GM23338 (cell line): ENCODE data around the gene MAST4. TPM values are rescaled to one million over a fixed set of nuclear protein-coding genes. Genes with fewer than 3 reads are reported as not detected.

Source experiments
- ATAC-seq: fragments of 200-7000 bp; cut with Tn5 transposase; 3 replicates; pipeline ENCODE4 v1.9.1; 2020
- DNase-seq: peaks from one replicate; pipeline ENCODE4 v3.0.0-alpha.2; 2015; ENCODE audit warnings: low spot score
- H2AFZ ChIP-seq: fragments of 200-600 bp; sonication (generic); 2 replicates; pipeline ENCODE4 v1.8.0; 2016; ENCODE audit warnings: antibody characterized with exemption, mild to moderate bottlenecking, moderate library complexity
- H3F3A ChIP-seq: fragments of 200-600 bp; sonication (generic); replicated peaks from 2 replicates; pipeline ENCODE4 v1.8.0; 2017; ENCODE audit warnings: antibody characterized with exemption, mixed run types, low read depth
- H3K27ac ChIP-seq: fragments of 200-600 bp; sonication (generic); 2 replicates; pipeline ENCODE4 v1.6.1; 2016; ENCODE audit warnings: low read depth
- H3K27me3 ChIP-seq: fragments of 200-600 bp; sonication (generic); 2 replicates; pipeline ENCODE4 v1.8.0; 2016; ENCODE audit warnings: mild to moderate bottlenecking, mixed run types, moderate library complexity; ENCODE audit not compliant: insufficient read depth
- H3K36me3 ChIP-seq: fragments of 200-600 bp; sonication (generic); 2 replicates; pipeline ENCODE4 v1.8.0; 2016; ENCODE audit warnings: mild to moderate bottlenecking; ENCODE audit not compliant: insufficient read depth
- H3K4me1 ChIP-seq: fragments of 200-600 bp; sonication (generic); 2 replicates; pipeline ENCODE4 v1.8.0; 2016; ENCODE audit warnings: mild to moderate bottlenecking, moderate library complexity; ENCODE audit not compliant: insufficient read depth
- H3K4me2 ChIP-seq: fragments of 200-600 bp; sonication (generic); 2 replicates; pipeline ENCODE4 v1.7.1; 2017; ENCODE audit warnings: mixed run types
- H3K4me3 ChIP-seq: fragments of 200-600 bp; sonication (generic); 2 replicates; pipeline ENCODE4 v1.6.1; 2016; ENCODE audit warnings: mixed run types
- H3K79me2 ChIP-seq: fragments of 200-600 bp; sonication (generic); replicated peaks from 2 replicates; pipeline ENCODE4 v1.8.0; 2017; ENCODE audit warnings: mild to moderate bottlenecking; ENCODE audit not compliant: insufficient read depth
- H3K9me2 ChIP-seq: fragments of 200-600 bp; sonication (generic); 2 replicates; pipeline ENCODE4 v1.8.0; 2017; ENCODE audit not compliant: insufficient read depth
- H4K20me1 ChIP-seq: fragments of 200-600 bp; sonication (generic); replicated peaks from 2 replicates; pipeline ENCODE4 v1.8.0; 2017; ENCODE audit warnings: mild to moderate bottlenecking; ENCODE audit not compliant: insufficient read depth
- H3K27ac Mint-ChIP-seq: 2 replicates; pipeline ENCODE4 v1.8.0; 2020; ENCODE audit warnings: inconsistent platforms, mild to moderate bottlenecking, moderate library complexity, mixed read lengths
- H3K27me3 Mint-ChIP-seq: 3 replicates; pipeline ENCODE4 v1.8.0; 2022; ENCODE audit warnings: low read depth, mild to moderate bottlenecking, moderate library complexity, mixed read lengths, inconsistent platforms; ENCODE audit not compliant: insufficient read depth, poor library complexity
- H3K36me3 Mint-ChIP-seq: 3 replicates; pipeline ENCODE4 v1.8.0; 2021; ENCODE audit warnings: low read depth, mild to moderate bottlenecking, inconsistent platforms, moderate library complexity, mixed read lengths
- H3K4me1 Mint-ChIP-seq: 3 replicates; pipeline ENCODE4 v1.8.0; 2020; ENCODE audit warnings: mild to moderate bottlenecking, inconsistent platforms, mixed read lengths
- H3K4me3 Mint-ChIP-seq: 3 replicates; pipeline ENCODE4 v1.8.0; 2021; ENCODE audit warnings: moderate library complexity, mild to moderate bottlenecking, inconsistent platforms, mixed read lengths
- H3K9me3 Mint-ChIP-seq: 3 replicates; pipeline ENCODE4 v1.8.0; 2020; ENCODE audit warnings: moderate library complexity, mild to moderate bottlenecking, inconsistent platforms, mixed read lengths
- JUNB ChIP-seq: IDR thresholded peaks from one replicate; pipeline ENCODE4 v1.6.1; 2016; ENCODE audit warnings: antibody characterized with exemption; ENCODE audit not compliant: unreplicated experiment
- POLR2AphosphoS5 ChIP-seq: IDR thresholded peaks from 2 replicates; pipeline ENCODE4 v1.6.1; 2016; ENCODE audit warnings: antibody characterized with exemption, low read depth
- polyA plus RNA-seq: library from polyadenylated mRNA; unstranded; fragments of >200 nt; fragmentation: Nextera tagmentation; extraction: Ambion mirVana; gene quantifications from 2 replicates; pipeline ENCODE4 v1.2.1, GENCODE V29; 2016
- total RNA-seq: library from RNA; depleted of rRNA; stranded (reverse); fragments of >200 nt; shearing (Covaris generic); gene quantifications from 2 replicates; pipeline ENCODE4 v1.2.3, GENCODE V29; 2014
- TF ChIP-seq, protein P1 (sequence below), 2 experiments: fragments of 200-600 bp in 1 of 2; sonication (generic) in 1 of 2; conservative IDR thresholded peaks; 2 replicates each; pipeline versions ENCODE4 v1.5.1 to v1.6.1; 2016 to 2017; ENCODE audit warnings: antibody characterized with exemption in 2 of 2, low read depth in 2 of 2, mild to moderate bottlenecking in 2 of 2, moderate library complexity in 1 of 2
- TF ChIP-seq, protein P2 (sequence below): fragments of 250-450 bp; sonication (Bioruptor Pico); IDR thresholded peaks from 2 replicates; pipeline ENCODE4 v1.5.0; 2020; ENCODE audit warnings: mild to moderate bottlenecking, moderate library complexity

The MAST4 gene
- total and polyA plus RNA-seq, 2 experiments from 2014 or later: 3.6 to 8.5 TPM

DNA sequence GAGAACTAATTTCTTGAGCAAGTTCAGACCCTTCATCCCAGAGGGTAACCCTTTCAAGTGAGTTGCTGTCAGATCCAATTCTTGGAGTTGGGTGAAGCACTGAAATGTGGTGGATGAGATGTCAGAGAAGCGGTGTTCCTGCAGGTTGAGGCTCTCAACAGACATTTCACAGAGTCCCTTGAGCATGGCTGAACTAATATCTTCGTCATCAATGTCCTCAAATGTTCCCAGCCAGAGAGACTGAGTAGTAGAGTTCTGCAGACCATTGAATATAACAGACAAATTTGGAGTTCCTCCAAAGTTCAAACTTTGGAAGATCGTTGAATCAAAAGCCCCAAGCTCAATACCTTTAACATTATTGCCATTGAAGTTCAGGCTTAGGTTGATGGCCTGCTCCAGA, 587.7 kb downstream of the MAST4 start:
- H3K36me3 Mint-ChIP-seq: no peaks in the 10 kb centered on the region
- TF ChIP-seq, protein P1, sequence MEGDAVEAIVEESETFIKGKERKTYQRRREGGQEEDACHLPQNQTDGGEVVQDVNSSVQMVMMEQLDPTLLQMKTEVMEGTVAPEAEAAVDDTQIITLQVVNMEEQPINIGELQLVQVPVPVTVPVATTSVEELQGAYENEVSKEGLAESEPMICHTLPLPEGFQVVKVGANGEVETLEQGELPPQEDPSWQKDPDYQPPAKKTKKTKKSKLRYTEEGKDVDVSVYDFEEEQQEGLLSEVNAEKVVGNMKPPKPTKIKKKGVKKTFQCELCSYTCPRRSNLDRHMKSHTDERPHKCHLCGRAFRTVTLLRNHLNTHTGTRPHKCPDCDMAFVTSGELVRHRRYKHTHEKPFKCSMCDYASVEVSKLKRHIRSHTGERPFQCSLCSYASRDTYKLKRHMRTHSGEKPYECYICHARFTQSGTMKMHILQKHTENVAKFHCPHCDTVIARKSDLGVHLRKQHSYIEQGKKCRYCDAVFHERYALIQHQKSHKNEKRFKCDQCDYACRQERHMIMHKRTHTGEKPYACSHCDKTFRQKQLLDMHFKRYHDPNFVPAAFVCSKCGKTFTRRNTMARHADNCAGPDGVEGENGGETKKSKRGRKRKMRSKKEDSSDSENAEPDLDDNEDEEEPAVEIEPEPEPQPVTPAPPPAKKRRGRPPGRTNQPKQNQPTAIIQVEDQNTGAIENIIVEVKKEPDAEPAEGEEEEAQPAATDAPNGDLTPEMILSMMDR (conservative IDR thresholded peaks at IDR 0.05; ENCODE audit: low read depth in 2 of 2): no peak
- TF ChIP-seq, protein P2, sequence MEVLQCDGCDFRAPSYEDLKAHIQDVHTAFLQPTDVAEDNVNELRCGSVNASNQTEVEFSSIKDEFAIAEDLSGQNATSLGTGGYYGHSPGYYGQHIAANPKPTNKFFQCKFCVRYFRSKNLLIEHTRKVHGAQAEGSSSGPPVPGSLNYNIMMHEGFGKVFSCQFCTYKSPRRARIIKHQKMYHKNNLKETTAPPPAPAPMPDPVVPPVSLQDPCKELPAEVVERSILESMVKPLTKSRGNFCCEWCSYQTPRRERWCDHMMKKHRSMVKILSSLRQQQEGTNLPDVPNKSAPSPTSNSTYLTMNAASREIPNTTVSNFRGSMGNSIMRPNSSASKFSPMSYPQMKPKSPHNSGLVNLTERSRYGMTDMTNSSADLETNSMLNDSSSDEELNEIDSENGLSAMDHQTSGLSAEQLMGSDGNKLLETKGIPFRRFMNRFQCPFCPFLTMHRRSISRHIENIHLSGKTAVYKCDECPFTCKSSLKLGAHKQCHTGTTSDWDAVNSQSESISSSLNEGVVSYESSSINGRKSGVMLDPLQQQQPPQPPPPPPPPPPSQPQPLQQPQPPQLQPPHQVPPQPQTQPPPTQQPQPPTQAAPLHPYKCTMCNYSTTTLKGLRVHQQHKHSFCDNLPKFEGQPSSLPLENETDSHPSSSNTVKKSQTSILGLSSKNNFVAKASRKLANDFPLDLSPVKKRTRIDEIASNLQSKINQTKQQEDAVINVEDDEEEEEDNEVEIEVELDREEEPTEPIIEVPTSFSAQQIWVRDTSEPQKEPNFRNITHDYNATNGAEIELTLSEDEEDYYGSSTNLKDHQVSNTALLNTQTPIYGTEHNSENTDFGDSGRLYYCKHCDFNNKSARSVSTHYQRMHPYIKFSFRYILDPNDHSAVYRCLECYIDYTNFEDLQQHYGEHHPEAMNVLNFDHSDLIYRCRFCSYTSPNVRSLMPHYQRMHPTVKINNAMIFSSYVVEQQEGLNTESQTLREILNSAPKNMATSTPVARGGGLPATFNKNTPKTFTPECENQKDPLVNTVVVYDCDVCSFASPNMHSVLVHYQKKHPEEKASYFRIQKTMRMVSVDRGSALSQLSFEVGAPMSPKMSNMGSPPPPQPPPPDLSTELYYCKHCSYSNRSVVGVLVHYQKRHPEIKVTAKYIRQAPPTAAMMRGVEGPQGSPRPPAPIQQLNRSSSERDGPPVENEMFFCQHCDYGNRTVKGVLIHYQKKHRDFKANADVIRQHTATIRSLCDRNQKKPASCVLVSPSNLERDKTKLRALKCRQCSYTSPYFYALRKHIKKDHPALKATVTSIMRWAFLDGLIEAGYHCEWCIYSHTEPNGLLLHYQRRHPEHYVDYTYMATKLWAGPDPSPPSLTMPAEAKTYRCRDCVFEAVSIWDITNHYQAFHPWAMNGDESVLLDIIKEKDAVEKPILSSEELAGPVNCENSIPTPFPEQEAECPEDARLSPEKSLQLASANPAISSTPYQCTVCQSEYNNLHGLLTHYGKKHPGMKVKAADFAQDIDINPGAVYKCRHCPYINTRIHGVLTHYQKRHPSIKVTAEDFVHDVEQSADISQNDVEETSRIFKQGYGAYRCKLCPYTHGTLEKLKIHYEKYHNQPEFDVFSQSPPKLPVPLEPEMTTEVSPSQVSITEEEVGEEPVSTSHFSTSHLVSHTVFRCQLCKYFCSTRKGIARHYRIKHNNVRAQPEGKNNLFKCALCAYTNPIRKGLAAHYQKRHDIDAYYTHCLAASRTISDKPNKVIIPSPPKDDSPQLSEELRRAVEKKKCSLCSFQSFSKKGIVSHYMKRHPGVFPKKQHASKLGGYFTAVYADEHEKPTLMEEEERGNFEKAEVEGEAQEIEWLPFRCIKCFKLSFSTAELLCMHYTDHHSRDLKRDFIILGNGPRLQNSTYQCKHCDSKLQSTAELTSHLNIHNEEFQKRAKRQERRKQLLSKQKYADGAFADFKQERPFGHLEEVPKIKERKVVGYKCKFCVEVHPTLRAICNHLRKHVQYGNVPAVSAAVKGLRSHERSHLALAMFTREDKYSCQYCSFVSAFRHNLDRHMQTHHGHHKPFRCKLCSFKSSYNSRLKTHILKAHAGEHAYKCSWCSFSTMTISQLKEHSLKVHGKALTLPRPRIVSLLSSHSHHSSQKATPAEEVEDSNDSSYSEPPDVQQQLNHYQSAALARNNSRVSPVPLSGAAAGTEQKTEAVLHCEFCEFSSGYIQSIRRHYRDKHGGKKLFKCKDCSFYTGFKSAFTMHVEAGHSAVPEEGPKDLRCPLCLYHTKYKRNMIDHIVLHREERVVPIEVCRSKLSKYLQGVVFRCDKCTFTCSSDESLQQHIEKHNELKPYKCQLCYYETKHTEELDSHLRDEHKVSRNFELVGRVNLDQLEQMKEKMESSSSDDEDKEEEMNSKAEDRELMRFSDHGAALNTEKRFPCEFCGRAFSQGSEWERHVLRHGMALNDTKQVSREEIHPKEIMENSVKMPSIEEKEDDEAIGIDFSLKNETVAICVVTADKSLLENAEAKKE (CRISPR knock-in tag): no peak
- TF ChIP-seq JUNB (no peak), POLR2AphosphoS5 (no peak)
- H3K9me2 ChIP-seq: peaks cover 17% of the 10 kb centered on the region

More for the DNA sequence above, 587.7 kb downstream of the MAST4 start:
- peaks cover 2% of the 10 kb centered on the region for H3K27me3 Mint-ChIP-seq
- DNase-seq (no peak), ATAC-seq (no peak)
- no peak overlapping the region for H3K27ac Mint-ChIP-seq
- no peaks in the 10 kb centered on the region for H4K20me1 ChIP-seq
- H3K27me3 ChIP-seq: no peaks in the 10 kb centered on the region
- no peak overlapping the region for H3K27ac ChIP-seq
- no peaks in the 10 kb centered on the region; the same call in 1 of the 2 replicates for H3F3A ChIP-seq
- H3K4me1 ChIP-seq: peaks cover 14% of the 10 kb centered on the region; the same call in 1 of the 2 replicates
- no peak overlapping the region for H3K4me3 Mint-ChIP-seq
- no peaks in the 10 kb centered on the region for H3K9me3 Mint-ChIP-seq
- H3K4me3 ChIP-seq: no peak overlapping the region
- H3K4me2 ChIP-seq: no peak overlapping the region
- H3K79me2 ChIP-seq: no peaks in the 10 kb centered on the region
- H3K36me3 ChIP-seq: no peaks in the 10 kb centered on the region
- peaks cover 17% of the 10 kb centered on the region for H3K4me1 Mint-ChIP-seq
- H2AFZ ChIP-seq: no peak overlapping the region
